HG02798 (cell line): ENCODE measurements around the gene DAPK2.

ENCODE experiments used
- ATAC-seq: cut with Tn5 transposase; IDR thresholded peaks from one replicate; pipeline ENCODE4 v1.9.1; 2021; ENCODE audit warnings: mild to moderate bottlenecking; ENCODE audit not compliant: unreplicated experiment, poor library complexity

DAPK2 gene

GRCh38 chr15:63922261-63922904 lies 123.9 kb downstream of the DAPK2 start:
- ATAC-seq, result no peak

GRCh38 chr15:63920504-63921175 lies 125.6 kb downstream of the DAPK2 start:
- no peak for ATAC-seq

- no peak for ATAC-seq
Measured at GRCh38 chr15:63918901-63919348, 127.4 kb downstream of the DAPK2 start.

GRCh38 chr15:63918317-63918672 lies 128.0 kb downstream of the DAPK2 start:
- ATAC-seq, result no peak

- ATAC-seq, result no peak
Measured at GRCh38 chr15:63917588-63918316, 128.5 kb downstream of the DAPK2 start.

GRCh38 chr15:63915873-63916771 lies 130.2 kb downstream of the DAPK2 start:
- ATAC-seq, result no peak

- no peak for ATAC-seq
Measured at GRCh38 chr15:63915209-63915872, 130.9 kb downstream of the DAPK2 start.

GRCh38 chr15:63913786-63914315 lies 132.4 kb downstream of the DAPK2 start:
- no peak for ATAC-seq

- no peak for ATAC-seq
Measured at GRCh38 chr15:63913336-63913735, 132.9 kb downstream of the DAPK2 start.

GRCh38 chr15:63912061-63912615 lies 134.1 kb downstream of the DAPK2 start:
- ATAC-seq, result no peak

GRCh38 chr15:63911160-63911559 lies 135.1 kb downstream of the DAPK2 start:
- ATAC-seq, result no peak

- no peak for ATAC-seq
Measured at GRCh38 chr15:63909819-63910437, 136.4 kb downstream of the DAPK2 start.

- no peak for ATAC-seq
Measured at GRCh38 chr15:63908991-63909390, 137.3 kb downstream of the DAPK2 start.

GRCh38 chr15:63908281-63908680 lies 138.0 kb downstream of the DAPK2 start:
- ATAC-seq, result no peak

GRCh38 chr15:63907521-63907920 lies 138.8 kb downstream of the DAPK2 start:
- ATAC-seq, result no peak

GRCh38 chr15:63906266-63906584 lies 140.1 kb downstream of the DAPK2 start:
- ATAC-seq, result no peak

- no peak for ATAC-seq
Measured at GRCh38 chr15:63905558-63906265, 140.6 kb downstream of the DAPK2 start.

GRCh38 chr15:63905131-63905530 lies 141.2 kb downstream of the DAPK2 start:
- no peak for ATAC-seq
